Measurements from ENCODE around the gene PRDM2.

- TF ChIP-seq EZH2 (IDR thresholded peaks at IDR 0.05; ENCODE audit: insufficient read depth, poor library complexity, severe bottlenecking) (no peak), EZH2phosphoT487 (IDR thresholded peaks at IDR 0.05; ENCODE audit: insufficient read depth, low read depth) (no peak)
Observed at GRCh38 chr1:13801655-13802486, 101.9 kb downstream of the PRDM2 start.
